Measurements from ENCODE around the gene FKBP14.

The FKBP14 gene

GRCh38 chr7:29976266-29976665, 50.2 kb downstream of the FKBP14 start:
- no peak overlapping the region for H3K4me3 ChIP-seq (ENCODE audit: low read depth, low read length)
- TF ChIP-seq CTCF (conservative IDR thresholded peaks at IDR 0.05; ENCODE audit: low read depth, low read length): no peak
- DNase-seq (ENCODE audit: low read depth): peak; percentile 43

GRCh38 chr7:29975561-29975960, 50.9 kb downstream of the FKBP14 start:
- no peak for TF ChIP-seq CTCF (conservative IDR thresholded peaks at IDR 0.05; ENCODE audit: low read depth, low read length)
- DNase-seq (ENCODE audit: low read depth): no peak
- no peak overlapping the region for H3K4me3 ChIP-seq (ENCODE audit: low read depth, low read length)

GRCh38 chr7:29974286-29974685, 52.2 kb downstream of the FKBP14 start:
- DNase-seq (ENCODE audit: low read depth): no peak
- no peak overlapping the region for H3K4me3 ChIP-seq (ENCODE audit: low read depth, low read length)
- no peak for TF ChIP-seq CTCF (conservative IDR thresholded peaks at IDR 0.05; ENCODE audit: low read depth, low read length)

GRCh38 chr7:29972315-29972669, 54.2 kb downstream of the FKBP14 start:
- no peak overlapping the region for H3K4me3 ChIP-seq (ENCODE audit: low read depth, low read length)
- no peak for TF ChIP-seq CTCF (conservative IDR thresholded peaks at IDR 0.05; ENCODE audit: low read depth, low read length)
- DNase-seq (ENCODE audit: low read depth): no peak

- no peak for TF ChIP-seq CTCF (conservative IDR thresholded peaks at IDR 0.05; ENCODE audit: low read depth, low read length)
- DNase-seq (ENCODE audit: low read depth): no peak
- H3K4me3 ChIP-seq (ENCODE audit: low read depth, low read length): no peak overlapping the region
Observed at GRCh38 chr7:29971566-29972314, 54.8 kb downstream of the FKBP14 start.

GRCh38 chr7:29970158-29970557, 56.3 kb downstream of the FKBP14 start:
- DNase-seq (ENCODE audit: low read depth): no peak
- no peak for TF ChIP-seq CTCF (conservative IDR thresholded peaks at IDR 0.05; ENCODE audit: low read depth, low read length)
- H3K4me3 ChIP-seq (ENCODE audit: low read depth, low read length): no peak overlapping the region

- TF ChIP-seq CTCF (conservative IDR thresholded peaks at IDR 0.05; ENCODE audit: low read depth, low read length): no peak
- no peak for DNase-seq (ENCODE audit: low read depth)
- H3K4me3 ChIP-seq (ENCODE audit: low read depth, low read length): no peak overlapping the region
Observed at GRCh38 chr7:29969738-29970137, 56.8 kb downstream of the FKBP14 start.

Measured in choroid plexus epithelial cell (primary cell).